OCI-LY1 (cell line): Measurements from ENCODE around the gene VIPR2.

Experiments
- H2AFZ ChIP-seq: fragments of 200-600 bp; sonication (generic), shearing (Covaris generic); 2 replicates; pipeline ENCODE4 v1.6.0; 2014; ENCODE audit warnings: antibody characterized with exemption, mild to moderate bottlenecking, low read length
- H3F3A ChIP-seq: fragments of 200-600 bp; sonication (generic), shearing (Covaris generic); 2 replicates; pipeline ENCODE4 v1.6.0; 2014; ENCODE audit warnings: mild to moderate bottlenecking, antibody characterized with exemption, low read length, moderate library complexity; ENCODE audit not compliant: insufficient read depth
- H3K27ac ChIP-seq: fragments of 200-600 bp; sonication (generic); 2 replicates; pipeline ENCODE4 v1.5.1; 2014; ENCODE audit warnings: low read length, mixed run types, mild to moderate bottlenecking, low read depth; ENCODE audit not compliant: poor library complexity, severe bottlenecking
- H3K27me3 ChIP-seq: fragments of 200-600 bp; sonication (generic); 2 replicates; pipeline ENCODE4 v1.6.0; 2014; ENCODE audit warnings: antibody characterized with exemption, mild to moderate bottlenecking, low read length, moderate library complexity; ENCODE audit not compliant: insufficient read depth
- H3K36me3 ChIP-seq: fragments of 200-600 bp; sonication (generic); 2 replicates; pipeline ENCODE4 v1.6.1; 2014; ENCODE audit warnings: mild to moderate bottlenecking, antibody characterized with exemption, low read length, moderate library complexity, mixed read lengths; ENCODE audit not compliant: insufficient read depth
- H3K4me1 ChIP-seq: fragments of 200-600 bp; sonication (generic); 2 replicates; pipeline ENCODE4 v1.5.1; 2014; ENCODE audit warnings: mild to moderate bottlenecking, low read length, moderate library complexity; ENCODE audit not compliant: insufficient read depth, severe bottlenecking
- H3K4me2 ChIP-seq: fragments of 200-600 bp; sonication (generic), shearing (Covaris generic); 2 replicates; pipeline ENCODE4 v1.6.1; 2014; ENCODE audit warnings: low read length
- H3K4me3 ChIP-seq: fragments of 200-600 bp; sonication (generic); 2 replicates; pipeline ENCODE4 v1.5.1; 2014; ENCODE audit warnings: low read length, low read depth, mild to moderate bottlenecking, mixed read lengths; ENCODE audit not compliant: poor library complexity, severe bottlenecking
- H3K79me2 ChIP-seq: fragments of 200-600 bp; shearing (Covaris generic); 2 replicates; pipeline ENCODE4 v1.6.1; 2016; ENCODE audit warnings: mixed run types, low read length, mixed read lengths; ENCODE audit not compliant: insufficient read depth
- H3K9ac ChIP-seq: fragments of 200-600 bp; sonication (generic), shearing (Covaris generic); 2 replicates; pipeline ENCODE4 v1.6.1; 2014; ENCODE audit warnings: mild to moderate bottlenecking, low read length, mixed read lengths
- H3K9me2 ChIP-seq: fragments of 200-600 bp; sonication (generic), shearing (Covaris generic); 2 replicates; pipeline ENCODE4 v1.6.1; 2014; ENCODE audit warnings: low read depth, mild to moderate bottlenecking, low read length, mixed read lengths
- H3K9me3 ChIP-seq: fragments of 200-600 bp; shearing (Covaris generic); 2 replicates; pipeline ENCODE4 v1.6.1; 2014; ENCODE audit warnings: low read length, mixed read lengths
- H4K20me1 ChIP-seq: fragments of 200-600 bp; sonication (generic), shearing (Covaris generic); 2 replicates; pipeline ENCODE4 v1.6.0; 2016; ENCODE audit warnings: mild to moderate bottlenecking, low read length; ENCODE audit not compliant: insufficient read depth
- CTCF ChIP-seq: fragments of 200-600 bp; sonication (generic), shearing (Covaris generic); IDR thresholded peaks from 2 replicates; pipeline ENCODE4 v1.5.1; 2017; ENCODE audit warnings: mild to moderate bottlenecking, antibody characterized with exemption, low read length, moderate library complexity, mixed read lengths
- EZH2 ChIP-seq: fragments of 200-600 bp; sonication (generic), shearing (Covaris generic); IDR thresholded peaks from 2 replicates; pipeline ENCODE4 v1.8.0; 2017; ENCODE audit warnings: borderline replicate concordance, mixed run types, mild to moderate bottlenecking, antibody characterized with exemption, low read length, moderate library complexity, mixed read lengths

Gene VIPR2

DNA sequence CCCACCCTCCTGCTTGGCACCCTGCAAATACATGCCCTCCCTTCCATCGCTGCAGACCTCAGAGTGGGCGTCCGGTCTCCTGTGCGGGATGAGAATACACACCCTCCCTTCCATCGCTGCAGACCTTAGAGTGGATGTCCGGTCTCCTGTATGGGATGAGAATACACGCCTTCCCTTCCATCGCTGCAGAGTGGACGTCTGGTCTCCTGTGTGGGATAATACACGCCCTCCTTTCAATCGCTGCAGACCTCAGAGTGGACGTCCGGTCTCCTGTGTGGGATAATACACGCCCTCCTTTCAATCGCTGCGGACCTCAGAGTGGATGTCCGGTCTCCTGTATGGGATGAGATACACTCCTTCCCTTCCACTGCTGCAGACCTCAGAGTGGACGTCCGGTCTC, 128.1 kb downstream of the VIPR2 start:
- Histone ChIP-seq H3K4me2 (no peak overlapping the region), H3K9me3 (peaks cover 14% of the 10 kb centered on the region; the same call in 1 of the 2 replicates), H3K4me1 (no peaks in the 10 kb centered on the region), H3K79me2 (no peaks in the 10 kb centered on the region), H3F3A (no peaks in the 10 kb centered on the region), H3K9ac (no peak overlapping the region), H3K9me2 (no peaks in the 10 kb centered on the region), H3K27ac (no peak overlapping the region), H4K20me1 (no peaks in the 10 kb centered on the region), H3K27me3 (0 out of 2 replicates have a peak, but pooled peaks cover 6% of the 10 kb centered on the region), H3K4me3 (no peak overlapping the region), H3K36me3 (no peaks in the 10 kb centered on the region), H2AFZ (no peak overlapping the region)
- TF ChIP-seq CTCF (no peak), EZH2 (no peak)

- no peaks in the 10 kb centered on the region for H4K20me1 ChIP-seq
- no peak overlapping the region for H2AFZ ChIP-seq
- H3K9me3 ChIP-seq, result peaks cover 8% of the 10 kb centered on the region; the same call in 1 of the 2 replicates
- no peak overlapping the region for H3K27ac ChIP-seq
- H3F3A ChIP-seq, result no peaks in the 10 kb centered on the region
- H3K9ac ChIP-seq, result no peak overlapping the region
- no peaks in the 10 kb centered on the region for H3K4me1 ChIP-seq
- H3K79me2 ChIP-seq, result no peaks in the 10 kb centered on the region
- H3K4me3 ChIP-seq, result no peak overlapping the region
- no peaks in the 10 kb centered on the region for H3K36me3 ChIP-seq
- no peaks in the 10 kb centered on the region for H3K9me2 ChIP-seq
- H3K4me2 ChIP-seq, result no peak overlapping the region
- TF ChIP-seq EZH2 (no peak), CTCF (no peak)
- 0 out of 2 replicates have a peak, but pooled peaks cover 6% of the 10 kb centered on the region for H3K27me3 ChIP-seq
Observed at GRCh38 chr7:159015454-159016410, 128.9 kb downstream of the VIPR2 start.

DNA sequence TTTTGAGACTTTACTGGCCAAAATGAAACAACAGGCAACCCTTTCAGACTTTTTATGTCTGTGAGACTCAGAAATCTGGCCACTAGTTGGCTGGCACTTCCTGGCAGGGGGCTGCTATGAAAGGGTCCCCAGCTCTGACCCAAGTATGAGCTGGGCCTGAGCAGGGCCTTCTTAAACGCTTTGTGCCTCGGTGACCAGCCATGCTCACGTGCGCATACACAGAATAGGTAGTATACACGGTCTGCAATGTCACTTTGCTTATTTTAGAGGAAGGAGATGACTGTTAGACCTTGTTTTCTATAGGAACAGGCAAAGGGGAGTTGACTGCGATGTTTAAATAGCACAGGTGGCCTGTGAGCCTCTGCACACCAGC, 129.6 kb downstream of the VIPR2 start:
- no peak overlapping the region for H3K4me2 ChIP-seq

More for the DNA sequence above, 129.6 kb downstream of the VIPR2 start:
- no peak overlapping the region for H3K27ac ChIP-seq
- no peak overlapping the region for H3K9ac ChIP-seq
- peaks cover 1% of the 10 kb centered on the region; the same call in 1 of the 2 replicates for H3K9me3 ChIP-seq
- TF ChIP-seq CTCF (no peak), EZH2 (no peak)
- no peaks in the 10 kb centered on the region for H3K4me1 ChIP-seq
- 0 out of 2 replicates have a peak, but pooled peaks cover 6% of the 10 kb centered on the region for H3K27me3 ChIP-seq
- H3F3A ChIP-seq, result no peaks in the 10 kb centered on the region
- no peak overlapping the region for H2AFZ ChIP-seq
- no peaks in the 10 kb centered on the region for H3K9me2 ChIP-seq
- no peaks in the 10 kb centered on the region for H3K79me2 ChIP-seq
- H4K20me1 ChIP-seq, result no peaks in the 10 kb centered on the region
- H3K4me3 ChIP-seq, result no peak overlapping the region
- no peaks in the 10 kb centered on the region for H3K36me3 ChIP-seq
